ENCODE data around the gene NDUFS5.
A peak's percentile ranks its signal among the peaks of the same experiment; 100 is the strongest.
"Not testable (repeated sequence)": the region's sequence is repeated elsewhere in the genome, so short reads cannot be mapped to it uniquely, and the experiment has no call there.

NDUFS5 gene

DNA sequence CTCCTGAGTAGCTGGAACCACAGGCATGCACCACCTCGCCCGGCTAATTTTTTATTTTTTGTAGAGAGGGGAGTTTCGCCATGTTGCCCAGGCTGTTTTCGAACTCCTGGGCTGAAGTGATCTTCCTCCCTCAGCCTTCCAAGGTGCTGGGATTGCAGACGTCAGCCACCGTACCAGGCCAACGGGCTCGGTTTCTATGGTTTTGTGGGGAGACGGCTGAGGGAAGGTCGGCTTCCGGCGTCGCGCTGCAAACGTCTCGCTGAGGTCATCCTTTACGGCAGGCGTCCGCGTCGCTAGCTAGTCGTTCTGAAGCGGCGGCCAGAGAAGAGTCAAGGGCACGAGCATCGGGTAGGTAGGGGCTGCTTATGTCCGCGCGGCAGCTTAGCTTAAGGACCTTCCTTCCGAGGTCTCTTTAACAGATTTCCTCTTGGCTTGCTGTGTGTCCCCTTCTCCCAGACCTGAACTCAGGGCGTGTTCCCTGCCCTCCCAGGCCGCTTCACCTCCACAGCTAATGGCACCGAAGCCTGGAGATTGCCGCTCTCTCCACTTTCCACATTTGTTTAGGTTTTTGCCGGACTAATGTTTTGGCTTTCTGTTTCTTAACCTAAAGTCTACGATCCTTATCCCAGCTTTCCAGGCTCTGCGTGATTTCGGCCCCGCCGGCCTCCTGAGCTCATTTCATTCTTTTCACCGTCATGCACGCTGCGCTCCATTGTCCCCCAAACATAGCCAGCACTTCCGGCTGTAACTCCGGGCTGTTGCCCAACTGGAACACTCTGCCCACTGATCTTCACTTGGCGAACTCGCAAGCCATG lies at the start of gene NDUFS5:
Gene NDUFS5, plus strand, starts transcription at position 300 of the 815 bp plus-strand sequence. CDS start 2,375 bp downstream, outside the sequence.
- DNase-seq (ENCODE audit: low spot score) = peak; percentile 80
- TF ChIP-seq, protein P1, sequence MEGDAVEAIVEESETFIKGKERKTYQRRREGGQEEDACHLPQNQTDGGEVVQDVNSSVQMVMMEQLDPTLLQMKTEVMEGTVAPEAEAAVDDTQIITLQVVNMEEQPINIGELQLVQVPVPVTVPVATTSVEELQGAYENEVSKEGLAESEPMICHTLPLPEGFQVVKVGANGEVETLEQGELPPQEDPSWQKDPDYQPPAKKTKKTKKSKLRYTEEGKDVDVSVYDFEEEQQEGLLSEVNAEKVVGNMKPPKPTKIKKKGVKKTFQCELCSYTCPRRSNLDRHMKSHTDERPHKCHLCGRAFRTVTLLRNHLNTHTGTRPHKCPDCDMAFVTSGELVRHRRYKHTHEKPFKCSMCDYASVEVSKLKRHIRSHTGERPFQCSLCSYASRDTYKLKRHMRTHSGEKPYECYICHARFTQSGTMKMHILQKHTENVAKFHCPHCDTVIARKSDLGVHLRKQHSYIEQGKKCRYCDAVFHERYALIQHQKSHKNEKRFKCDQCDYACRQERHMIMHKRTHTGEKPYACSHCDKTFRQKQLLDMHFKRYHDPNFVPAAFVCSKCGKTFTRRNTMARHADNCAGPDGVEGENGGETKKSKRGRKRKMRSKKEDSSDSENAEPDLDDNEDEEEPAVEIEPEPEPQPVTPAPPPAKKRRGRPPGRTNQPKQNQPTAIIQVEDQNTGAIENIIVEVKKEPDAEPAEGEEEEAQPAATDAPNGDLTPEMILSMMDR (IDR thresholded peaks at IDR 0.05; ENCODE audit: extremely low read depth, insufficient read depth, missing control alignments) = no peak
- in situ Hi-C loops (cut with MboI; ENCODE audit: low pct_unique_long_range_greater_than_20kb, low sequenced_read_pairs, unreplicated experiment) = no loop called here

DNA sequence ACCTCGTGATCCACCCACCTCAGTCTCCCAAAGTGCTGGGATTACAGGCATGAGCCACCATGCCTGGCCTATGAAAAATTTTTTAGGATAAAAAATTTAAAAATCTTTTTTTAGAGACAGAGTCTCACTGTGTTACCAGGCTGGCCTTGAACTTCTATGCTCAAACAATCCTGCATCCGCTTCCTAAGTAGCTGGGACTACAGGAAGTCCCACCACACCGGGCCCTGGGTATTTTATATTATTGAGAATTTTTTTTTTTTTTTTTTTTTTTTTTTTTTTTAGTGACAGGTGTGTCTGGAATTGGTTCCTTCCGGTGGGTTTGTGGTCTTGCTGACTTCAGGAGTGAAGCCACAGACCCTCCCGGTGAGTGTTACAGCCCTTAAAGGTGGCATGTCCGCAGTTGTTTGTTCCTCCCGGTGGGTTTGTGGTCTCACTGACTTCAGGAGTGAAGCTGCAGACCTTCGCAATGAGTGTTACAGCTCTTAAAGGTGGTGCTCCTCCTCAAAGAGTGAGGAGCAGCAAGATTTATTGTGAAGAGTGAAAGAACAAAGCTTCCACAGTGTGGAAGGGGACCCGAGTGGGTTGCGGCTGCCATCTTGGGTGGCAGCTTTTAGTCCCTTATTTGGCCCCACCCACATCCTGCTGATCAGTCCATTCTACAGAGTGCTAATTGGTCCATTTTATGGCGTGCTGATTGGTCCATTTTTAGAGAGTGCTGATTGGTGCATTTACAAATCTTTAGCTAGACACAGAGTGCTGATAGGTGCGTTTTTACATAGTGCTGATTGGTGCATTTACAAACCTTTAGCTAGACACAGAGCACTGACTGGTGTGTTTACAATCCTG lies 48.5 kb upstream of the NDUFS5 start:
- in situ Hi-C loops (cut with MboI; ENCODE audit: low pct_unique_long_range_greater_than_20kb, low sequenced_read_pairs, unreplicated experiment); DNase-seq (ENCODE audit: low spot score): not testable (repeated sequence)

DNA sequence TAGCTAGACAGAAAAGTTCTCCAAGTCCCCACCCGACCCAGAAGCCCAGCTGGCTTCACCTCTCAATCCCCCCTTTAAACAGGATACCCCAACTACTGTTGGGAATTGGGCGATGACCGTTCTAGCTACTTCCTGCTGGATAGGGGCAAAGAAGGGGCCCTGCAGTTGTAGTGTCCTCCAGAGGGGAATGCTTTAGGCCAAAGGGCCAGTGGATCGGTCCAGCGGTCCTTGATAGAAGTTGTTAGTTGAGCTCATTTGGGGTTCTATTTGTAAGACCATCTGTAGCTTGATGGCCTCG lies 48.0 kb upstream of the NDUFS5 start:
- in situ Hi-C loops (cut with MboI; ENCODE audit: low pct_unique_long_range_greater_than_20kb, low sequenced_read_pairs, unreplicated experiment) = not testable (repeated sequence)

DNA sequence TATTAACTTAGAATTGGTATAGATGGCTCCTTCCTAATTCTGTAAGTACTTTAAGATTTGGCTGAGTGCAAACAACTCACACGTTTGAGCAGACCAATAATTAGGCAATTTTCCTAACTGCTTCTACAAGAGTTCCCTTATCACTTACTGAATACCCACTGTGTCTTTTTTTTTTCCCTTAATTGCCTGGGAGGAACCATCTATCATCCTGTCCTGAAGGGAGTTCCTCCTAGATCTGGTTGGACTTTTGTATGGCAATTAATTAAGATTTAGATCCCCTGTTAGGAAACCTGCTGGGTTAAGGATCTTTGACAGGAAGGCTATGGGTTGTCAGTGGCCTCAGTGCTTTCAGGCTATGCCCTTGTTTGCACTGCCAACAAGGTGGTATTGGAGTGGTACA lies 46.8 kb upstream of the NDUFS5 start:
- DNase-seq (ENCODE audit: low spot score); in situ Hi-C loops (cut with MboI; ENCODE audit: low pct_unique_long_range_greater_than_20kb, low sequenced_read_pairs, unreplicated experiment): not testable (repeated sequence)

More for the DNA sequence above, 48.0 kb upstream of the NDUFS5 start:
- not testable (repeated sequence) for DNase-seq (ENCODE audit: low spot score)

DNA sequence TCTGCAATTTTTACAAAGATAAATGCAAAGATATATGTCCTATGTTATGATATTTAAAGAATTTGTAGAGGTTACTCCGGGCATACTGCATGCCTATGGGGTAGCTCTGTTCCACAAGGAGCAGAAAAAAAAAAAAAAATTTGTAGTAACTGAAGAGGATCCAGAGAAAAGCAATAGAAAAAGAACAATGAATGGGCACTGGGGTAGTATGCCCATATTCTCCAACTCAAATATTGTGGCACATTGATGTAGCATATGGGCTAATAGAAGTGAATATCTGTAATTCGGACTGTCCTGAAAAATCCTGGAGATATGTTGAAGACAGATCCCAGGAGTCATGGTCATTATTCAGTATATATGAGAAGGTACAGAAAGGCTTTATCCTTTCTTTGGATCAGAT lies 36.2 kb upstream of the NDUFS5 start:
- TF ChIP-seq, protein P1 (IDR thresholded peaks at IDR 0.05; ENCODE audit: extremely low read depth, insufficient read depth, missing control alignments) = no peak
- no peak for DNase-seq (ENCODE audit: low spot score)
- in situ Hi-C loops (cut with MboI; ENCODE audit: low pct_unique_long_range_greater_than_20kb, low sequenced_read_pairs, unreplicated experiment) = no loop called here

DNA sequence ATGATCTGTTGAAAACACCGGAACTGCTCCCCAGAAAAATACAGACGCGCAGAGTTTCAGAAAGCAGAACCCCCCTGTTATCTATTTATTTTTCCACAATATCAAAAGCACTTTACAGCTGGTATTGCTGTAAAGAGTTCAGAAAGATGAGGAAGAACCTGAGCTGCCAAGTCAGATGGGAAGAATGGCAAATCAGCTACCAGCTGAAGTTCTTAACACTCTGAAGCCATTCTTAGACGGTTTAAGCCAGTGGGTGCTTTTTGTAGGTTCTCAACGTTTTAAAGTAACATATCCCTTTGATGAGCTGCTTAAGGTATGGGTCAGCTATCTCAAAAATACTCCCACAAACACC lies 35.8 kb upstream of the NDUFS5 start:
- TF ChIP-seq, protein P1 (IDR thresholded peaks at IDR 0.05; ENCODE audit: extremely low read depth, insufficient read depth, missing control alignments) = no peak
- DNase-seq (ENCODE audit: low spot score) = no peak
- in situ Hi-C loops (cut with MboI; ENCODE audit: low pct_unique_long_range_greater_than_20kb, low sequenced_read_pairs, unreplicated experiment) = no loop called here

DNA sequence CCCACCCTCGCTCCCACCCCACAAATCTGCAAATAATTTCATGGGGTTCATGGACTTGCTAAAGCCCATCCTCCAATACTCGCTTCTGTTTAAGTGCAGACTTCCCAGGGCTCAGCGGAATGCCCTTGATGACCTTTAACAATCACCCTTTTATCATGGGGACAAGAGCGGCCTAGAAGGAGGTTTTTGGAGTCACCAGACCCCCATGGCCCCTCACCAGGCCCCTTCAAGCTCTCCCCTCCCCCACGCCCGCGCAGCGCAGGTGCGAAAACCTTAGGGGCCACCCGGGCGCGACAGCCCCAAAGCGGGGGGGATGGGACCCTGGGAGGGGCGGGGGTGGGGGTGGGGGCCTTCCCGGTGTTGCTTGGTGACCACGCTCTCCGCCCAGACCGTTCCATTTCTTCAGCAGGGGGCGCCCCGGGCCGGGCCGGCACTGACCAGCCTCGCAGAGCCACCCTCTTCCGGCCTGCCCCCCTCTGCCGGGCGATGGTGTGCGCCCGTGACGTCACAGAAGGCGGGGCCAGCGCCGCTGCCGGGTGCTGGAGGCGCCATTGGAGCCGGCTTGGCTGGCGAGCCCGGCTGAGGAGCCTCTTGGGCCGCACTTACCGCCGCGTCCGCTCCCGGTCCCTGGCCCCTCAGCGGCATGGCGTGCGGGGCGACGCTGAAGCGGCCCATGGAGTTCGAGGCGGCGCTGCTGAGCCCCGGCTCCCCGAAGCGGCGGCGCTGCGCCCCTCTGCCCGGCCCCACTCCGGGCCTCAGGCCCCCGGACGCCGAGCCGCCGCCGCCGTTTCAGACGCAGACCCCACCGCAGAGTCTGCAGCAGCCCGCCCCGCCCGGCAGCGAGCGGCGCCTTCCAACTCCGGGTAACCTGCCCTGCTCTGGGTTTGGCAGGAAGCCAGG lies 35.2 kb upstream of the NDUFS5 start, which contains the start of gene AKIRIN1:
Gene AKIRIN1, plus strand, starts transcription at position 539 of the 900 bp plus-strand sequence. Its CDS starts 105 bp downstream, at position 644.
- TF ChIP-seq, protein P1 (IDR thresholded peaks at IDR 0.05; ENCODE audit: extremely low read depth, insufficient read depth, missing control alignments) = no peak
- peak; percentile 99 for DNase-seq (ENCODE audit: low spot score)
- in situ Hi-C loops (cut with MboI; ENCODE audit: low pct_unique_long_range_greater_than_20kb, low sequenced_read_pairs, unreplicated experiment) = no loop called here

All from GM13977 (cell line).